K562 (cell line): ENCODE measurements around the gene SLC25A29. TPM values are rescaled to one million over a fixed set of nuclear protein-coding genes. Genes with fewer than 3 reads are reported as not detected.

Experiments used
- ATAC-seq: fragments of 200-7000 bp; cut with Tn5 transposase; 3 replicates; pipeline ENCODE4 v1.9.1; 2020; ENCODE audit warnings: moderate library complexity
- BruUV-seq: library from RNA; stranded (reverse); fragments of 400-500 nt; replicated peaks from 2 replicates; lab custom pipeline; 2021; lab: Mats Ljungman, UMichigan
- CTCF ChIA-PET: fragments of 300-600 bp; formaldehyde crosslinking; extraction: SDS; loops from one replicate; lab custom pipeline; 2021; ENCODE audit warnings: low intra/inter-chr PET ratio; lab: Yijun Ruan, JAX
- POLR2A ChIA-PET: fragments of 300-600, 350-650 bp; sonication (Branson Sonifier 250); formaldehyde crosslinking; extraction: SDS; loops from one replicate; lab custom pipeline; 2021; ENCODE audit warnings: antibody characterized with exemption, inconsistent platforms; lab: Yijun Ruan, JAX
- DNase-seq, 4 experiments: peaks; one replicate each; pipeline versions ENCODE4 v3.0.0 to v3.0.0-alpha.2; 2011 to 2018; ENCODE audit warnings: low spot score in 3 of 4, mixed read lengths in 3 of 4; ENCODE audit errors: extremely low read depth in 1 of 4
- FAIRE-seq: peaks from 2 replicates; lab custom pipeline; 2011; peaks lifted over from hg19 to GRCh38; lab: Jason Lieb, UNC
- H2AFZ ChIP-seq: 2 replicates; pipeline ENCODE4 v1.6.0; 2011; ENCODE audit warnings: low read depth, low read length, control low read depth, inconsistent platforms
- H3K27ac ChIP-seq: fragments of 200-600 bp; 3 replicates; pipeline ENCODE4 v1.8.0; 2011; ENCODE audit warnings: low read depth, mild to moderate bottlenecking, control low read depth, inconsistent platforms, low read length, moderate library complexity, mixed read lengths; ENCODE audit errors: extremely low read depth
- H3K27me3 ChIP-seq, 2 experiments: fragments of 300-600 bp in 1 of 2; 2 replicates in 1 of 2; 3 replicates in 1 of 2; pipeline versions ENCODE4 v1.6.0 to v1.8.0; 2011; ENCODE audit warnings: inconsistent platforms in 2 of 2, low read length in 2 of 2, mild to moderate bottlenecking in 1 of 2, mixed read lengths in 1 of 2, moderate library complexity in 1 of 2; ENCODE audit not compliant: control insufficient read depth in 2 of 2, insufficient read depth in 2 of 2
- H3K36me3 ChIP-seq: fragments of 300-600 bp; 3 replicates; pipeline ENCODE4 v1.8.0; 2011; ENCODE audit warnings: mild to moderate bottlenecking, low read length, inconsistent platforms; ENCODE audit not compliant: control insufficient read depth, insufficient read depth
- H3K4me1 ChIP-seq, 2 experiments: fragments of 200-600 bp in 1 of 2; replicated peaks in 1 of 2; 2 replicates in 1 of 2; 3 replicates in 1 of 2; pipeline versions ENCODE4 v1.5.1 to v1.8.0; 2011; ENCODE audit warnings: inconsistent platforms in 2 of 2, low read length in 2 of 2, mild to moderate bottlenecking in 1 of 2, mixed read lengths in 1 of 2, moderate library complexity in 1 of 2; ENCODE audit not compliant: control insufficient read depth in 2 of 2, insufficient read depth in 2 of 2
- H3K4me2 ChIP-seq: 2 replicates; pipeline ENCODE4 v1.6.1; 2011; ENCODE audit warnings: low read length, control low read depth, inconsistent platforms, mixed read lengths; ENCODE audit not compliant: insufficient read depth
- H3K4me3 ChIP-seq: fragments of 200-600 bp; sonication (generic), shearing (Covaris generic); 2 replicates; pipeline ENCODE4 v1.5.1; 2016; ENCODE audit warnings: control low read depth, inconsistent platforms
- H3K79me2 ChIP-seq: fragments of 200-600 bp; 3 replicates; pipeline ENCODE4 v1.8.0; 2011; ENCODE audit warnings: low read length, inconsistent platforms; ENCODE audit not compliant: control insufficient read depth, insufficient read depth
- H3K9ac ChIP-seq, 2 experiments: 2 replicates each; pipeline versions ENCODE4 v1.6.0 to v1.6.1; 2011; ENCODE audit warnings: low read depth in 2 of 2, low read length in 2 of 2, control low read depth in 1 of 2, inconsistent platforms in 1 of 2, mild to moderate bottlenecking in 1 of 2, mixed read lengths in 1 of 2; ENCODE audit not compliant: insufficient read depth in 1 of 2
- H3K9me1 ChIP-seq: one replicate; pipeline ENCODE4 v1.6.0; 2011; ENCODE audit warnings: inconsistent platforms, mild to moderate bottlenecking, low read length, moderate library complexity; ENCODE audit not compliant: control insufficient read depth, insufficient read depth
- H3K9me3 ChIP-seq: replicated peaks from 2 replicates; pipeline ENCODE4 v1.5.1; 2011; ENCODE audit warnings: low read depth, low read length, inconsistent platforms; ENCODE audit not compliant: control insufficient read depth, insufficient read depth
- H4K20me1 ChIP-seq: replicated peaks from 2 replicates; pipeline ENCODE4 v1.6.1; 2011; ENCODE audit warnings: low read length, inconsistent platforms, mixed read lengths; ENCODE audit not compliant: control insufficient read depth, insufficient read depth
- POLR2G ChIP-seq: fragments of 200-400 bp; formaldehyde crosslinking; IDR thresholded peaks from 2 replicates; pipeline ENCODE4 v1.6.1; 2017; ENCODE audit warnings: low read depth, mild to moderate bottlenecking, antibody characterized with exemption, low read length, moderate library complexity
- SUPT5H ChIP-seq: fragments of 450-650 bp; IDR thresholded peaks from 2 replicates; pipeline ENCODE4 v1.6.1; 2016
- TOE1 ChIP-seq, 2 experiments: fragments of 450-650 bp in 1 of 2; sonication (generic) in 1 of 2; formaldehyde crosslinking in 1 of 2; IDR thresholded peaks; 2 replicates each; pipeline versions ENCODE4 v1.7.1 to v1.8.0; 2016 to 2022; ENCODE audit warnings: borderline replicate concordance in 2 of 2, mild to moderate bottlenecking in 2 of 2, antibody characterized with exemption in 1 of 2, inconsistent platforms in 1 of 2, low read depth in 1 of 2, missing genetic modification reagents in 1 of 2, moderate library complexity in 1 of 2
- ZNF644 ChIP-seq: fragments of 200-800 bp; sonication (Bioruptor generic); IDR thresholded peaks from 2 replicates; pipeline ENCODE4 v1.6.1; 2016; ENCODE audit warnings: low read depth, missing genetic modification characterization, missing compliant biosample characterization
- WGBS: fragments of 100-300 bp; shearing (Covaris generic); methylation state at CpG from one replicate; pipeline ENCODE4 v1.1.6; 2016; ENCODE audit warnings: low coverage, mixed read lengths; ENCODE audit not compliant: insufficient coverage; ENCODE audit errors: missing lambda C conversion rate; 5-methylcytosine and 5-hydroxymethylcytosine counted together
- in situ Hi-C: fragments of 300-500 bp; cut with MboI; formaldehyde crosslinking; loops from 4 replicates; pipeline ENCODE4 v1.15.0; 2018; ENCODE audit warnings: inconsistent platforms, mixed read lengths
- intact Hi-C: fragments of 100-400 bp; cut with micrococcal nuclease; formaldehyde crosslinking; loops from 2 replicates; pipeline ENCODE4 v1.14.2; 2022
- polyA plus RNA-seq, 8 experiments: library from polyadenylated mRNA; depleted of rRNA in 4 of 8; stranded (reverse) in 5 of 8; unstranded in 3 of 8; fragments of >200 nt; fragmentation: Nextera tagmentation in 2 of 8; fragmentation: Illumina TruSeq in 1 of 8; extraction: Ambion mirVana in 2 of 8; extraction: Trizol in 1 of 8; gene quantifications; 2 replicates each; pipeline versions ENCODE4 v1.2.1 to v1.2.3, GENCODE V29; 2011 to 2014; ENCODE audit warnings: inconsistent platforms in 1 of 8, missing spikeins in 1 of 8
- total RNA-seq, 7 experiments: library from RNA; depleted of rRNA in 6 of 7; stranded (reverse); fragments of >200 nt in 6 of 7; fragmentation: Illumina TruSeq in 2 of 7; extraction: Trizol in 2 of 7; gene quantifications; 2 replicates each; pipeline versions ENCODE4 v1.2.1 to v1.2.3, GENCODE V29; 2011 to 2021; ENCODE audit warnings: low replicate concordance in 1 of 7

Gene SLC25A29
- total and polyA plus RNA-seq, 9 of the 15 experiments (the other 6 are each of a cell fraction or from before 2014, with no cell fraction given) = 0.07 to 17.5 (median 4.8) TPM

GRCh38 chr14:100281286-100282082 lies 24.8 kb downstream of the SLC25A29 start:
- no peak overlapping the region for H3K4me3 ChIP-seq
- peaks cover 50% of the 10 kb centered on the region; the same call in 1 of the 3 replicates for H3K36me3 ChIP-seq
- FAIRE-seq = no peak
- 0 out of 2 replicates have a peak, but pooled peaks cover 3% of the 10 kb centered on the region for H4K20me1 ChIP-seq
- 69% methylated on average over 9 of the region's 11 CpGs for WGBS
- ChIA-PET POLR2A (interaction anchor here (0.5 to 0.6 kb wide), 2 partner anchors 64 to 529 kb away, joined by 3 read pairs; no protein-coding TSS in a partner anchor), CTCF (no interaction called here)
- no TSS peak for BruUV-seq
- TF ChIP-seq SUPT5H = 0 out of 2 replicates have a peak, but pooled peaks have one; percentile 23
- no peak for TF ChIP-seq TOE1 (IDR thresholded peaks at IDR 0.05; ENCODE audit: borderline replicate concordance)
- TF ChIP-seq TOE1 (CRISPR knock-in tag; IDR thresholded peaks at IDR 0.05; ENCODE audit: borderline replicate concordance, low read depth) = no peak
- TF ChIP-seq ZNF644 (tag) = no peak
- TF ChIP-seq POLR2G = 0 out of 2 replicates have a peak, but pooled peaks have one; percentile 30
- H3K79me2 ChIP-seq = peaks cover 37% of the 10 kb centered on the region
- in situ Hi-C loops = no loop called here
- no peak for ATAC-seq
- no peaks in the 10 kb centered on the region for H3K9me1 ChIP-seq
- H3K9me3 ChIP-seq = no peaks in the 10 kb centered on the region
- peaks cover 0 to 27% of the 10 kb centered on the region in 2 experiments; a peak in 3 of 5 replicates for H3K4me1 ChIP-seq
- no peak overlapping the region; a peak in 1 of 4 replicates for H3K9ac ChIP-seq
- no peak overlapping the region for H3K27ac ChIP-seq
- H3K4me2 ChIP-seq = no peak overlapping the region
- no peak for DNase-seq
- intact Hi-C loops = no loop called here
- no peaks in the 10 kb centered on the region for H3K27me3 ChIP-seq
- H2AFZ ChIP-seq = no peak overlapping the region
